Ovary (tissue), 3 donors: ENCODE results near the gene IL18.

Experiments used
- POLR2A ChIP-seq: fragments of 450-650 bp; IDR thresholded peaks from one replicate; pipeline ENCODE4 v1.6.1; 2017; ENCODE audit warnings: antibody characterized with exemption, mild to moderate bottlenecking, moderate library complexity
- TF ChIP-seq, protein P1 (sequence below), 3 donors: fragments of 450-650 bp in 2 of 3; fragments of 200-600 bp in 1 of 3; IDR thresholded peaks; one replicate each; pipeline versions ENCODE4 v1.5.1 to v1.8.0; 2016 to 2022; ENCODE audit warnings: antibody characterized with exemption in 3 of 3, mild to moderate bottlenecking in 1 of 3
- donor health status: DM: no; HTN: no; CAD: no.

DNA sequence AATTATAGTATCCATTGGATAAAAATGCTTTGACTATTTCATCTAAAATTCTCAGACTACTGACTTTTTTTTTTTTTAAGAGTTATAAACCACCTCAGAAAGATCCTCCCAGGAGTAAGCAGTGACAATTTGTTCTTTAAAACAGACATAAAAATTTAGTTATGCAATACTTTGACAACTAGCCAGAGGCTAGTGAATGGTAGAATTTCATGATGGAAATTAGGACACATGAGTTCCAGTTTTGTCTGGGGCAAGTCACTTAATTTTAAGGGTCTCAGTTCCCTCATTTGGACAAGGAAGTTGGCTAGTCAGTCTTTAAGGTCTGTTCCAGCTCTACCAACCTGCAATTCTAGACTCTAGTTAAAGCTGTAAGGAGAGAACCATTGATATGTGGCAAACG, 2.9 kb downstream of the IL18 start:
- no peak for TF ChIP-seq POLR2A
- TF ChIP-seq, protein P1, sequence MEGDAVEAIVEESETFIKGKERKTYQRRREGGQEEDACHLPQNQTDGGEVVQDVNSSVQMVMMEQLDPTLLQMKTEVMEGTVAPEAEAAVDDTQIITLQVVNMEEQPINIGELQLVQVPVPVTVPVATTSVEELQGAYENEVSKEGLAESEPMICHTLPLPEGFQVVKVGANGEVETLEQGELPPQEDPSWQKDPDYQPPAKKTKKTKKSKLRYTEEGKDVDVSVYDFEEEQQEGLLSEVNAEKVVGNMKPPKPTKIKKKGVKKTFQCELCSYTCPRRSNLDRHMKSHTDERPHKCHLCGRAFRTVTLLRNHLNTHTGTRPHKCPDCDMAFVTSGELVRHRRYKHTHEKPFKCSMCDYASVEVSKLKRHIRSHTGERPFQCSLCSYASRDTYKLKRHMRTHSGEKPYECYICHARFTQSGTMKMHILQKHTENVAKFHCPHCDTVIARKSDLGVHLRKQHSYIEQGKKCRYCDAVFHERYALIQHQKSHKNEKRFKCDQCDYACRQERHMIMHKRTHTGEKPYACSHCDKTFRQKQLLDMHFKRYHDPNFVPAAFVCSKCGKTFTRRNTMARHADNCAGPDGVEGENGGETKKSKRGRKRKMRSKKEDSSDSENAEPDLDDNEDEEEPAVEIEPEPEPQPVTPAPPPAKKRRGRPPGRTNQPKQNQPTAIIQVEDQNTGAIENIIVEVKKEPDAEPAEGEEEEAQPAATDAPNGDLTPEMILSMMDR (IDR thresholded peaks at IDR 0.05), result no peak
